GM19238 (cell line): Measurements from ENCODE around the gene FFAR4.

Experiments used
- DNase-seq: peaks from one replicate; pipeline ENCODE4 v3.0.0; 2011; ENCODE audit warnings: low spot score; ENCODE audit not compliant: insufficient read length

Gene FFAR4

GRCh38 chr10:93572606-93573005, 6.1 kb downstream of the FFAR4 start:
- DNase-seq: no peak

- DNase-seq: no peak
These were observed 6.8 kb downstream of the FFAR4 start for GRCh38 chr10:93573051-93573909.

GRCh38 chr10:93573924-93574323, 7.5 kb downstream of the FFAR4 start:
- no peak for DNase-seq

- DNase-seq: no peak
These were observed 10.4 kb downstream of the FFAR4 start for GRCh38 chr10:93576888-93577287.

- no peak for DNase-seq
These were observed 11.1 kb downstream of the FFAR4 start for GRCh38 chr10:93577565-93577964.

GRCh38 chr10:93579089-93579488, 12.6 kb downstream of the FFAR4 start:
- DNase-seq: no peak

- no peak for DNase-seq
These were observed 13.7 kb downstream of the FFAR4 start for GRCh38 chr10:93579985-93580711.

- no peak for DNase-seq
These were observed 14.4 kb downstream of the FFAR4 start for GRCh38 chr10:93580828-93581227.

- no peak for DNase-seq
These were observed 18.0 kb downstream of the FFAR4 start for GRCh38 chr10:93584445-93584844.

- no peak for DNase-seq
These were observed 23.4 kb downstream of the FFAR4 start for GRCh38 chr10:93589648-93590562.

- DNase-seq: no peak
These were observed 24.2 kb downstream of the FFAR4 start for GRCh38 chr10:93590638-93591037.

- no peak for DNase-seq
These were observed 24.8 kb downstream of the FFAR4 start for GRCh38 chr10:93591065-93591808.

GRCh38 chr10:93593254-93593653, 26.8 kb downstream of the FFAR4 start:
- DNase-seq: no peak

GRCh38 chr10:93593749-93594148, 27.3 kb downstream of the FFAR4 start:
- DNase-seq: no peak

- DNase-seq: no peak
These were observed 28.1 kb downstream of the FFAR4 start for GRCh38 chr10:93594518-93594917.

GRCh38 chr10:93595378-93596161, 29.1 kb downstream of the FFAR4 start:
- no peak for DNase-seq

GRCh38 chr10:93596539-93596938, 30.1 kb downstream of the FFAR4 start:
- no peak for DNase-seq

GRCh38 chr10:93597075-93597599, 30.7 kb downstream of the FFAR4 start:
- DNase-seq: no peak

GRCh38 chr10:93598157-93598556, 31.7 kb downstream of the FFAR4 start:
- DNase-seq: no peak

GRCh38 chr10:93599335-93599734, 32.9 kb downstream of the FFAR4 start:
- no peak for DNase-seq
